NCI-H446 (cell line): ENCODE data around the gene TEX35.
"Not testable (repeated sequence)": the region's sequence is repeated elsewhere in the genome, so short reads cannot be mapped to it uniquely, and the experiment has no call there.

Experiments used
- DNase-seq, 2 experiments: peaks; one replicate each; lab custom pipeline; 2025; lab: John Stamatoyannopoulos, UW

TEX35 gene

DNA sequence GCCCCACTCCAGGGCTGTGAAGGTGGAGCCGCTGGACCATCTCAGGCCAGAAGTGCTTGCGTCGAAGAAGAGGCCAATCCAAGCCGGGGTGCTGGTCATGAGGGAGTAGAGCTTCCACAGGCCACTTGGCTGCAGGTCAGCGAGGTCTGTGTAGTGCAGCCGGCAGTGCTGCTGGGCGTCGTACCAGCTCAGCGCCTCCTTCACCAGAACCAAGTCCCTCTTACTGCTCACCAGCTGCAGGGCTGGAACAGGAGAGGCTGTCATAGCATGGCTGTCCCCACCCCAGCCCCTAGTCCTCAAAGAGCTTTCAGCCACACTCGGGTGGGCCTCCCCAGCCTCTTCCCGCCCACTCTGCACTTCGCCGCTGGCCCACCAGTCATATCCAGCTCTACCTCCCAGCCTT lies 18.3 kb upstream of the TEX35 start:
- DNase-seq = no peak

DNA sequence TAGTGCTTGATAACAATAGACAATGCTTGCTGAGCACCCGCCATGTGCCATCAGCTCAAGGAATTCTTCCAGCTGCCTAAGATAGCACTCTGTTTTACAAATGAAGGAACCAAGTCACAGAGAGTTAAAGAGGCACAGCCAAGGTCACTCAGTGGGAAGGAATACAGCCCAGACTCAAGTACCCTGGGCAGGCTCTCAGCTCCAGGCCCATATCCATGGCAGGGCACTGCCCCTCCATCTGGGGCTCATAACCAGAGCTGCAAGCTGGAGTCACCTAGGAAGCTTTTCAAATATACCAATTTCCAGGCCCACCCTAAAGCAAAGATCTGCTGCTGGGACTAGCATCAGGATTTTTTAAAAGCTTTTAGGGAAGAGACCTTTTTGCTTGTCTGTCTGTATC lies 17.8 kb upstream of the TEX35 start:
- DNase-seq = no peak

DNA sequence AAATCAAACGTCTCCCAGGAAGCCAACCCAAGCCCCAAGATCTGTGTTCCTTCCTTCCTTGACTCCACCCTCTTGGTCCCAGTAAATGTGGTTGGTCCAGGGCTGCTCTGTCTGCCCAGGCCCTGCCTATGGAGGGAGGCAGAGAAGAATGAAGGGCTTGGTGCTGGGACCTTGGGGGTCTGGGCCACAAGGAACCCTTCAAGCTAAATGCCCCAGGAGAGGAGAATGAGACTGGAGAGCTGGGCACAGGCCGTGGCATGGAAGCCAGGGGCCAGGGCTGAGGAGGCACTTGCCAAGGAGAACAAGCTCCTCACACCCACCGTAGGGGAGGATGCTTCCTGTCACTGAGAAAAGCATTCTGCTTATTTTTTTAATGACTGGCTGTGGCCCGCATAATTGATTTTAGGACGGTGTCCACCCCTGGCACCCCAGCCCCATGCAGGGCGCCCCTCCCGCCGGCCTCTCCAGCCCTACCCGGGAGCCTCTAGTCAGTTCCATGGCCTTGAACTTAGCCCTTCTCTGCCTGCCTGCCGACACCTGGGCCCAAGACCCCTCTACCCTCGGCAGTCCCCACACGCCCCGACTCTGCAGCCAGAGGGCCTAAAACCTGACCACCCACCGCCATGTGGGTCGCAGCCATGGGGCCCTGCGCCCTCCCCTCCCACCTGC lies 17.0 kb upstream of the TEX35 start:
- DNase-seq = no peak

DNA sequence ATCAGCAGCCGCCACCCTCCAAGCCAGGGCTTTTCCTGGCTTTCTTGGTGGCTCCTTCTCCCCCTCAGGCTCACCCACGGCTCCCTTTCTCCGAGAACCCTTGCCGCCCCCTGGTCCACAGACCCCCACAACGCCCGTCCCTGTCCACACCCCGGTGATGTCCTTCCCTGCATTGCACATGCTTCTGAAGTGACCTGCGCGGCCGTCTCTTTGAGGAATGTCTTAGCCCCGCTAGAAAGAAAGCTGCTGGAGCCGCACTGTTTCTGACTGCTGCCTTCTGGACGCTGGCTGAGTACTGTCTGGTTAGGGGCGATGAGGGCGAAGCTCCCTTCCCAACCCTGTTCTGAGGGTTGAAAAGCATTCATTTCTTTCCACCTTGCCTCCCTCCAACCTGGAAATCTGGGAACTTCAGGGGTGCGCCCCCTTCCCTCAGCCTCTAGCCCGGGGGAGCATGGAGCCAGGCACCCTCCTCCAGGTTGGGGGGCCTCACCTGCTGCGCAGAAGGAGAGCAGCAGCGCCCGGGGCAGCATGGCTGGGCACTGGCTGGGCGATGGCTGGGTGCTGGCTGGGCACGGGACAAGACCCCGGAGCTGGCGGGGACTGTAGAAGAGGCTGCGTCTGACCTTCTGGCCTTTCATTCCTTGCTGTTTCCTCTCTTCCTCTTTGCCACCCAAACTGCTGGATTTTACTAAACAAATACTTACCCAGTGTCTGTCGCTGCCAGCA lies 16.3 kb upstream of the TEX35 start, which contains the start of gene CLEC20A:
CLEC20A (minus strand) TSS at position 555 of the 726 bp plus-strand sequence; CDS start at position 530, 25 bp downstream.
- no peak for DNase-seq

DNA sequence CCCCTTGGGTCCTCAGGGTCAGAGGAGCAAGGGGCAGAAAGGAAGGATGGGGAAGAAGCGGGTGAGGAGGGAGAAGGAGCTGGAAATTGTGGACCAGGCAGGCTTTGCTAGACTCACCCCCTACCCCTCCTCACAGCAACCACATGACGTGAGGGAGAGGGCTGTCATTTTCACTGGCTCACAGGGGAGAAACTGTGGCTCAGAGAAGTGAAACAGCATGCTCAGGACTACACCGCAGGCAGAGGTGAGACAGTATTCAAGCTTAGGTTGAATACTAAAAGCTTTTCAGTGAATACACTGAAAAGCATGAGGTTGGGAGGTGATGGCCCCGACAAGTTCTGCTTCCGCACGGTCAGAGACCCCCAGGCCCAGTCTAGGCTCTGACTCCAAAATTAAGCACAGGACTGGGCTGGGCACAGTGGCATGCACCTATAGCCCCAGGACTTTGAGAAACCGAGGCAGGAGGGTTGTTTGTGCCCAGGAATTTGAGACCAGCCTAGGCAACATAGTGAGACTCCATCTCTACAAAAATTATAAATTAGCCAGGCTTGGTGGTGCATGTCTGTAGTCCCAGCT lies 14.9 kb upstream of the TEX35 start:
- DNase-seq = no peak

DNA sequence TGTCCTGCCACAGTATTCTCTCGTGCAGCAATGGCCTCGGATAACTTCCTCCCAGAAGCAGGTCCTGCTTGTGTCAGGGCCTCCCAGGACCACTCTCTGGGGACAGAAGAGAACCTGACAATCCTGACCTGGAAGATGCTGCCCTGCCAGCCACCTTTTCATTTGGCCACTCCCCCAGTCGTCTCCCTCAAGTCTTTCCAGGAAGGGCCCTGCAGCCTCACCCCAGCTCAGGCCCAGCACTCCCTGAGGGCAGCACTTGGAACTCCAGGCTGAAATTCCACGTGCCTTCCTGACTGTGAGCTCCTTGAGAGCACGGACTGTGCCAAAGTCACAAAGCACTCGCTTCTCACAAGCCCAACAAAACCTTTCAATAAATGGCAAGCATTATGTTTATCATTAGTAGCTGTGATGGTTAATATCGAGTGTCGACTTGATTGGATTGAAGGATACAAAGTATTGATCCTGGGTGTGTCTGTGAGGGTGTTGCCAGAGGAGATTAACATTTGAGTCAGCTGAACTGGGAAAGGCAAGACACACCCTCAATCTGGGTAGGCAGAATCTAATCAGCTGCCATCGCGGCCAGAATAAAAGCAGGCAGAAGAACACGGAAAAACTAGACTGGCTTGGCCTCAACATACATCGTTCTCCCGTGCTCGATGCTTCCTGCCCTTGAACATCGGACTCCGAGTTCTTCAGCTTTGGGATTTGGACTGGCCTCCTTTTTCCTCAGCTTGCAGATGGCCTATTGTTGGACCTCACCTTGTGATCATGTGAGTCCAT lies 13.8 kb upstream of the TEX35 start:
- DNase-seq = no peak

DNA sequence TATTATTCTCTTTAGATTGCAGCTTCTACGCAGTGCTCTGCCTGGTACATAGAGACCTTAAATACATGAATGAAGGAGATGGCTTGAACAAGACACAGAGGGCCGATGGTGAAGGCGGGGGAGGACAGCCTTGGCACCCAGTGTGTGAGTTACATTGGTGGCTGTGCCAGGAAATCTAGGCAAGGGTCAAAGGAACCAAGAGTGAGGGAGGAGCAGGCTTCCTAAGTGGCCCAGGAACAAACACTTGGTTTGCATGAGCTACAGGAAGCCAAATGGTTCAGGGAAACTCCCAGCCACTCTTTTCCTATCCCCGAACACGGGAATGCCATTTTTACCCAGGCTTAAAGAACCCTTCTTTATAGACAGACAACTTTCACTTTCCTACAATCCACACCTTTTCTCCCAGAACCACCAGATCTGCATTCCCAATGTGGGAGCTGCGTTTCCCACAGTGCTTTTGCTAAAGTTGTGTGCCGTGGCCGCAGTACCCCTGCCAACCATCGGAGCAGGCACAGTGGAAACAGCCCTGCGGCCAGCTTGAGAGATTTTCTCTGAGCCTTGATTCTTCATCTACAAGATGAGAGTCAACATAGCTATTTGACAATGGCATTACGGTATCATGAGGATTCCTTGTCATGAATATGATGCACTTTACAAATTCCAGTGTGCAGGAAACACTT lies 12.7 kb upstream of the TEX35 start:
- DNase-seq = no peak

DNA sequence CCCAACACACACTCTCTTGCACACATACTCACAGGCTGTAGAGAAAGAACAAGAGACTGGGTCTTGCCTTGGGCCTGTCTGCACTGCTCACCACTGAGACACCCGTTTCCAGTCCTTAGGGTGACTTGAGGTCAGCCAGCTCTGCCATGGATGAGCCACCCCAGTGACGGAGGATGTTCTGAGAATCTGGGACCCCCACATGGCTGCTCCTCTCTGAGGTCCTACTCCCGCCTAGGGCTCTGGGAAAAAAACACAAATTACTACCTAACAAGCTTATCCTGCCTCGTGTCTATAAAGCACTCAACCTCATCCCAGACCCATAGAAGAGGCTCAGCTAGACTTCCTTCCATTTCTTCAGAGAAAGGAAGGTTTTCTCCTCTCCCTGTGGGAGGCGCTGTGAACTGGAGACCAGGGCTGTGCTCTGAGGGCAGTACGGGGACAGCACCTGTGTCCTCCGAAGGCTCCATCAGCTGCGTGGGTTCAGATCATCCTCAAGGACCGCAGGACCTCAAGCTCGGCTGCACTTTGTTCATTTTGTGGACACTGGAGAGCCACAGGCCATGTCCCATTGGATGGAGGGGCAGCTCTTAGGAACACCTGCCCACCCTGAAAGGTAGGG lies 11.9 kb upstream of the TEX35 start:
- DNase-seq = no peak

DNA sequence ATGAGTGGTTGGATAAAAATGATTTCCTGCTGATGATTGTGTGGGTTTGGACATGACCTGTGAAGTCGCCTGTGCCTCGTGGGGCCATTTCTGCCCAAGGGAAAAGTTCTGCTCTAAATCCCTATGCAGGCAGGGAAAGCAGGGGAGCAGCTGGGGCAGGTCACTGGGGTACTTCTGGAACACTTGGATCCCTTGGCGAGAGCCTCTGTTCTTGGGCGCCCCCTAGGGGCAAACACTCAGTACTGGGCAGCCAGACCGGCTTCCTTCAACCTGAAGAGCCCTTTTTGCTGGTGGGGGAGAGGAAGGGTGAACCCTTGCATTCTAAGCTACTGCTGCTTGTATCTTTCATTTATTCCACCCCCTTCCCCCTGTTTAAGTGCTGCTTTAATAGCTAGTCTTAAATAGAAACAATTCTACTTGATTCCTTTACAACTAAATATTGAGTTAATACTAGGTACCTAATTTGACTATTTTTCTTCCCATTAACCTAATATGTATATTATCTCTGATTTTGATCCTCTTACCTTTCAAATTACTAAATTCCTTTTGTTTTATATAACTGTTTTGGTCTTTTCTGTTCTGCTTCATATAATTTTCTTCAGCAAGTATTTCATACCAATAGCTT lies 11.1 kb upstream of the TEX35 start:
- DNase-seq = peak; percentile 46 to 79

DNA sequence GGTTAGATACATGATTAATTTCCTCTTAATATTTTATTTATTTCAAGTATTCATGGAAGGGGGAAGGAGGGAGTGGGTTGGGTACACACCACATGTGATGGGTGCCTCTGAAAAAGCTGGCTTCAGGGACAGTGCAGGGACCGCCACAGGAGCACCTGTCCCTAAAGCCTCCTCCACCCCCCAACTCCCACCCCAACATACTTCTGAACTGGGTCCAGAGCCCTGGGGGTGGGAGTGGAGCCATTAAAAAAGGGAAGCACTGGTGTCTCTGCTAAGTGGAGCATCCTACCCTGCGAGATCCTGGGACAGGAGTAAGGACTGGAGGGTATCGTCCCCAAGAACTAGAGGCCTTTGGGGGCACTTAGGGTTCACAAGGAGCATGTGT lies 10.6 kb upstream of the TEX35 start:
- DNase-seq = no peak

DNA sequence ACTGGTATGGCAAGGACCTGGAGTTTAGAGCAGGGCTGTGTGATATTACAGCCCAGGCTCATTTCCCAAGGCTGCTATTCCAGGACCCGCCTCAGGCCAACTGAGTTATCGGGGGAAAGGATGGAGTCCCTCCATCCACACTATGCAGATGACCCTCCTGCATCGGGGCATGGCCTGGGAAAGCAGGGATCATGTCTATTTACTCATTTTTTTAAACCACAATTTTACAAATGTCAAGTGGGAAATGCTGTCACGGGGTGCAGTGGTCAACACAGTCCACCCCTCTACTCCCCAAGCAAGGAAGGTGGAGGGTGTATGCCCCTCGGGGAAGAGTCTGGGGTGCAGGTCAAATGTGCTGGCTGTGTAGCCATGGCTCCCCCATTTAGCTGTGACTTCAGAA lies 10.1 kb upstream of the TEX35 start:
- DNase-seq = no peak

DNA sequence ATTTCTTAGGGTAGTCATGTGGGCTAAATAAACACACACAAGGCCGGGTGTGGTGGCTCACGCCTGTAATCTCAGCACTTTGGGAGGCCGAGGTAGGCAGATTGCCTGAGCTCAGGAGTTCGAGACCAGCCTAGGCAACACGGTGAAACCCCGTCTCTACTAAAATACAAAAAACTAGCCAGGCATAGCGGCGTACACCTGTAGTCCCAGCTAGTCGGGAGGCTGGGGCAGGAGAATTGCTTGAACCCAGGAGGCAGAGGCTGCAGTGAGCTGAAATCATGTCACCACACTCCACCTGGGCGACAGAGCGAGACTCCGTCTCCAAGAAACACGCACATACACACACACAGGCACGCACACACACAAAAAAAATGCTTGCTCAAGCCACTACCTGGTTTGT lies 9.6 kb upstream of the TEX35 start:
- DNase-seq = not testable (repeated sequence)

DNA sequence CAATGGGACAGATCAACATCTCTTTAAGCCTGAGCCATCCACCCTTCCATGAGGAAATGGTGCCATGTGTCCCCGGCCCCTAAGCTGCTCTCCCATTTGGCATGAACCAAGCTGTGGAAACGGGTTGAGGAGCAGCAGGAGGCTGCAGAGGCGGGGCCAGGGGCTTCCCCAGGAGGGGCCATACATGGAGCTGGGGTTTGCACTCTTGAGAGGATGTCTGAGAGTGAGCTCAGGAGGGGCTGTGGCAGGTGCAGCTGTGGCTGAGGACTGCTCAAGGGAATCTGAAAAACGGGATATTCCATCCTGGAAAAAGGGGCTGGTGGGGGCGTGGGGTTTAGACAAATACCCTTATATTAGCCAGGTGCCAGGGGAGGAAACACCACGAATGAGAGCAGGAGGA lies 9.1 kb upstream of the TEX35 start:
- no peak for DNase-seq

DNA sequence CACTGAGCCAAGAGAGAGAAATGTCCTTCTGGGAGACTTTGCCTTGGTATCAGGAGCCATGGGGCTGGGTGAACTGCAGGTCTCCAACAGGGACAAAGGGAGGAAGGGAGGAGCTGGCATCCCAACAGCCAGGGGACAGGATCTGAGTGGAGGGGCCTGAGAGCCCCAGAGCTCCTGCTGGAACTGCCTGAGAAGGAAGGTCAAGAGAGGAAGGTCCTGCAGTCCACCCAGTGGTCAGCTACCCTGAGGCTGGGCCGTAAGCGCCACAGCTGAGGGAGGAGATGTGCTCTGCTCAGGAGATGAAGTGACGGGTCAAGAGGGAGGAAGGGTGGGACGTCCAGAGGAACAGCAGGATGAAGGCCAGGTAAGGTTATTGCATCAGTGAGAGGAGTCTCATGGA lies 8.6 kb upstream of the TEX35 start:
- DNase-seq = no peak

DNA sequence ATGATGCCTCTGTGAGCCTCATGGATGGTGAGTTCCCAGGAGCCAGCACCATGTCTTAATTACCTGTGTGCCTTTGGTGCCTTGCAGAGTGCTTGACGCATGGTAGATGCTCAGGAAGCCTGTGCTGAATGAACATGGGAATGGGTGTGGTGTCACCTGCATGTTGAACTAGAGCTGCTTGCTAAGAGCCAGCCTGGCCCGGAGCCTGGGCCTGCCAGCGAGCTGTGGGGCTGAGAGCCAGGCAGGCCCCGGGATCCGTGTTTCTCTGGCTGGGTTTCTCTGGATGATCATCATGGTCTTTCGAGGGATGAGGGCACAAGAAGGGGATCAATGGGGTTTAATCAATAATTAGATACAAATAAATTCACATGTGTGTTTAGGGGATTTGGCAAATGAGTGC lies 6.7 kb upstream of the TEX35 start:
- peak in 1 of 2 experiments; percentile 55 for DNase-seq

DNA sequence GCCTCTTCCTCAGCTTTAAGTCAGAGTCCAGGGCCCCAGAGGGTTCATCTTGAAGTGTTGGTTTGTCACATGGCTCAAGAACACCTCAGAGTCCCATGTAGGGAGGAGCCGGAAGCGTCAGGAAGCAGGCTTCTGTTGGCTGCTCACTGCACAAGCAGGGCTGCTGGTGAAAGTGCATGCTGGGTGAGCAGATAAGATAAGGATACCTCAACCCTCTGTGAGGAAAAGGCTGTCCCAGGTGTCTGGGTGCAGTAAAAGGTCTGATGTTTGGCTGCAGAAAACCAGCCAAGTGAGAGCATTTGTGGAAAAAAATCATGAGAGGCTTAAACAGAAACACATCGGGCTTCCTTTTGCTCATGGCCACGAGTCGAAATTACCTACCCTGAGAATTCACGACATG lies 6.2 kb upstream of the TEX35 start:
- DNase-seq = no peak

DNA sequence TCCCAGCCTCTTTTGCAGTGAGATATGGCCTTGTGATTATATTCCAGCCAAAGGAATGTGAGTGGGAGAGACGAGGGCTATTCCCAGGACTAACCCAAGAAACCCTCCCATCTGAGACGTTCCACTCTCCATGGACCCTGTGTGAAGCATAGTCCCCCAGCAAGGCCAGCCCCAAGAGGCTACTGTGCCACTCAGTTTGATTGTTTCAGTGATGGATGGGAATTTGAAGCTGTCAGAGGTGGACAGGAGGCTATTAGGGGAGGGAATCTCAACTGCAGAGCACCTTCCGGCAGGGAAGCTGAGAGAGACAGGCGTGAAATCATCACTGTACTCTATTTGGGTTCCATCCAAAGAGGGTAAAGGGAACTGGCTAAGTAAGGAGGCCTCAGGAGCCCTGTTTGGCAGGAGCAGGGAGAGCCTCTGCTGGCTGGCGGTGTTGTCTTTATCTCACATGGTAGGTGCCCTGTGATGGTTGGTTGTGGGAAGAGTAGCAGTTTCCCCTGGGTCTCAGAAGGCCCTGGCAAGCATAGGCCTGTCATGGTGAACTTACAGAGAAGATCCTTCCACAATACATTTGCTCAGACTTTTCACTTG lies 3.4 kb upstream of the TEX35 start:
- DNase-seq = peak in 1 of 2 experiments; percentile 34

DNA sequence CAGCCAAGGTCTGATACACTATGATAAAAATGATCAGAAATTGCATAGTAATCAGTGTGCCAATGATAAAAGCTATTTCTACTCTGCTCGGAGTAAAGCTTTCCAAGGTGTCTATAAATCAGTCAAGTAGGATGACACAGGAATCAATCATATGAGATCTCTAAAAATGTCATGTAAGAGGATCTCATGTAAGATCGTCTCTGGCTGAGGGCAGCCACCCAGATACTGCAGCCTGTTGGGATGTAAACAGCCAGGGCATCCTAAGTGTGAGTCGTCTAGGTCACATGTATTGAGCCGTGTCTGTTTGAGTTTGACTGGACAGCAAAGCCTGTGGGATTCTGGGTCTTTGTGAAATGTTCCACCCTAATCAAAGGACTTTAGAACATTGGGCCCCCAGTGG lies 2.8 kb upstream of the TEX35 start:
- DNase-seq = no peak

DNA sequence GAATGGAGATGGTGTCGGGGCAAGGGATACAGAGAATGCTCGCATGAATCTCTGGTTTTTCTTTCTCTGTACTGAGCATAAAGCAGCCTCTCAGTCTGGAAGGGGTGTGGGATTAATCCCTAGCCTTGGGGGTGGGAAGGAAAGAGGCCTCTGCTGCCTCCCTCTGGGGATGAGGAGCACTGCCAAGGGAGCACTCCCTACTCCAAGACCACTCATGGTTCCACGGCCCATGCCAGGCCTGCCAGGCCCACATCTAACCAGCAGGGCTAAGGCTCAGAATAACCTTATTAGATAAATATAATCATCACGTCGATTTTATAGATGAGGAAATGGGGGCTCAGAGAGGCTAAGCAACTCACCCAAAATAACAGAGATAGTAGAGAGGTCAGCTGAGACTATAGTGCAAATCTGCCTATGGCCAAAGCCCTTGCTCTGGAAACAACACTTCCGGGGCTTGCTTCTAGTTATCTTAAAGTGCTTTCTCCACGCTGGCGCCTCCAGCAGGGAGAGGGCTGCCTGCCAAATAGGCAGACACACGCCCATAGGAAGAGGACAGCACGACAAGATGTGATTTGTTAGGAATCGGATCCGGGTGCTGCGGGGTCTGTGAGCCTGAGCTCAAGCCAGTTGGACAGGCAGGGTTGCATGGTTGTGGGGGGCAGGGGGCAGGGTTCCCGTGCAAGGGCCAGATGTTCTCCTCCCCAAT lies 522 bp downstream of the TEX35 start:
- peak; percentile 40 to 69 for DNase-seq

DNA sequence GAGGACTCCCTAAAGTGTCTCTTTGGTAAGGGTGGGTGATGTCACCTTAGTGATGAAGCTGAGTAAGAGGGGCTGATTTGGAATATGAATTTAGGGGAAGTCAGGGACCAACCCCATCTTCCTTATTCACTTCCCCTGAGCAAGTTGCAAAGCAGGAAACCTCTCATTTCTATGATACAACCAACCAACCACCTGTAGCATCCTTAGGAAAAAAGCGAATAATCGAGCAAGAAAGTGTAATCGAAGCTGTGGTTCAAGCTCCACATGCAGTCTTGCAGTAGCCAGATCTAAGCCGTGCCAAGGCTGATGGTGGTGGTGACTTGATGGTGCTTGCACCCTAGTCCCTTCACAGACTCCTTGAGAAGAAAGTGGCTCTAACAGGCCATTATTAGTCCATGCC lies 3.2 kb downstream of the TEX35 start:
- no peak for DNase-seq
